Epithelial cell of alveolus of lung (primary cell): Measurements from ENCODE around the gene NOP16. TPM values are rescaled to one million over a fixed set of nuclear protein-coding genes. Genes with fewer than 3 reads are reported as not detected.

Experiments
- total RNA-seq: library from RNA; depleted of rRNA; stranded (reverse); fragments of >200 nt; gene quantifications from 2 replicates; pipeline ENCODE4 v1.2.1, GENCODE V29; 2015

Gene NOP16
- 7.4 and 14.0 TPM in 2 replicates for total RNA-seq

GRCh38 chr5:176388444-176389134, at the start of gene NOP16, which contains the start of gene HIGD2A:
NOP16 (minus strand) TSS chr5:176388598; CDS start chr5:176388539, 59 bp downstream.
HIGD2A (plus strand) TSS chr5:176388751; CDS start chr5:176388820, 69 bp downstream.

GRCh38 chr5:176415952-176416924, 27.8 kb upstream of the NOP16 start, which contains the start of gene CLTB:
CLTB (minus strand) TSS chr5:176416539; CDS start chr5:176416363, 176 bp downstream.

GRCh38 chr5:176365351-176366231, 22.8 kb downstream of the NOP16 start, which contains the start of gene ARL10:
ARL10 (plus strand) TSS chr5:176365487; CDS start chr5:176365564, 77 bp downstream.

GRCh38 chr5:176361437-176362232, 26.8 kb downstream of the NOP16 start, which contains the start of gene KIAA1191:
KIAA1191 (minus strand) TSS chr5:176361764; CDS start chr5:176359508, 2,256 bp downstream.

Other genes with a start within 250 kb of the NOP16 start
- 14.1 and 24.4 TPM in 2 replicates for gene SIMC1, start 150.2 kb downstream of the NOP16 start, total RNA-seq
- 90.2 and 106 TPM in 2 replicates for gene KIAA1191, start 26.8 kb downstream of the NOP16 start, total RNA-seq
- 5.7 and 20.5 TPM in 2 replicates for gene ARL10, start 23.1 kb downstream of the NOP16 start, total RNA-seq
- gene HIGD2A, start 153 bp upstream of the NOP16 start, total RNA-seq, result 110 and 210 TPM in 2 replicates
- gene CLTB, start 27.9 kb upstream of the NOP16 start, total RNA-seq, result 75.3 and 96.3 TPM in 2 replicates
- 41.0 and 47.1 TPM in 2 replicates for gene FAF2, start 59.8 kb upstream of the NOP16 start, total RNA-seq
- 5.6 and 11.5 TPM in 2 replicates for gene RNF44, start 148.8 kb upstream of the NOP16 start, total RNA-seq
- not detected in 2 replicates for gene CDHR2, start 160.7 kb upstream of the NOP16 start, total RNA-seq
- 4.5 and 12.0 TPM in 2 replicates for gene GPRIN1, start 221.6 kb upstream of the NOP16 start, total RNA-seq
- gene SNCB, start 241.9 kb upstream of the NOP16 start, total RNA-seq, result not detected in 2 replicates
- not detected in 2 replicates for gene EIF4E1B, start 242.1 kb upstream of the NOP16 start, total RNA-seq